Heart left ventricle (tissue), 16 donors: Measurements from ENCODE around the gene ANKK1. TPM values are rescaled to one million over a fixed set of nuclear protein-coding genes. Genes with fewer than 3 reads are reported as not detected.

ENCODE experiments used
- ATAC-seq, 4 donors: fragments of 200-7000 bp; cut with Tn5 transposase; one replicate each; pipeline ENCODE4 v1.9.1; 2020 to 2022; ENCODE audit warnings: moderate library complexity in 4 of 4, mild to moderate bottlenecking in 3 of 4, moderate number of reproducible peaks in 1 of 4
- DNase-seq, 5 donors: peaks; one replicate each; pipeline ENCODE4 v3.0.0-alpha.2; 2020
- H3K27ac ChIP-seq, 12 donors: fragments of 200-600 bp; sonication (generic) in 4 of 12; one replicate each; pipeline versions ENCODE4 v1.5.0 to v1.8.0; 2016 to 2022; ENCODE audit warnings: mild to moderate bottlenecking in 2 of 12
- H3K27me3 ChIP-seq, 9 donors: fragments of 200-600 bp; sonication (generic) in 2 of 9; one replicate each; pipeline versions ENCODE4 v1.5.1 to v1.8.0; 2016 to 2022; ENCODE audit warnings: mild to moderate bottlenecking in 3 of 9
- H3K36me3 ChIP-seq, 9 donors: fragments of 200-600 bp; sonication (generic) in 2 of 9; one replicate each; pipeline versions ENCODE4 v1.5.0 to v1.8.0; 2018 to 2022; ENCODE audit warnings: mild to moderate bottlenecking in 2 of 9
- H3K4me1 ChIP-seq, 12 donors: fragments of 200-600 bp; sonication (generic) in 4 of 12; one replicate each; pipeline versions ENCODE4 v1.5.0 to v1.8.0; 2016 to 2022; ENCODE audit warnings: mild to moderate bottlenecking in 3 of 12
- H3K4me3 ChIP-seq, 12 donors: fragments of 200-600 bp; sonication (generic) in 4 of 12; one replicate each; pipeline versions ENCODE4 v1.5.0 to v1.8.0; 2017 to 2022; ENCODE audit warnings: mild to moderate bottlenecking in 9 of 12, moderate library complexity in 4 of 12
- H3K9me3 ChIP-seq, 12 donors: fragments of 200-600 bp; sonication (generic) in 4 of 12; one replicate each; pipeline versions ENCODE4 v1.5.0 to v1.8.0; 2016 to 2022; ENCODE audit warnings: mild to moderate bottlenecking in 1 of 12
- CTCF ChIP-seq, 12 donors: fragments of 200-600 bp; sonication (generic) in 4 of 12; IDR thresholded peaks; one replicate each; pipeline versions ENCODE4 v1.5.0 to v1.8.0; 2018 to 2022; ENCODE audit warnings: antibody characterized with exemption in 12 of 12, mild to moderate bottlenecking in 5 of 12
- POLR2A ChIP-seq, 2 donors: fragments of 450-650 bp; IDR thresholded peaks; one replicate each; pipeline ENCODE4 v1.6.1; 2017; ENCODE audit warnings: antibody characterized with exemption in 2 of 2, mild to moderate bottlenecking in 2 of 2, moderate library complexity in 2 of 2
- WGBS, 4 donors: extraction: QIAGEN DNeasy Blood & Tissue Kit in 2 of 4; methylation state at CpG; one replicate each; pipeline versions ENCODE4 v1.1.5 to v1.1.7; 2013 to 2018; 5-methylcytosine and 5-hydroxymethylcytosine counted together
- intact Hi-C, 10 donors: fragments of 100-400 bp; cut with DNase I; formaldehyde crosslinking; loops; one replicate each; pipeline versions ENCODE4 v1.11.1 to v1.14.2; 2022
- long read RNA-seq, 3 donors: library from polyadenylated mRNA; unstranded; transcript quantifications; one replicate each; pipeline ENCODE4 v2.0.0, GENCODE V29; 2020 to 2021
- polyA plus RNA-seq, 2 donors: library from polyadenylated mRNA; stranded (reverse); fragments of 200-250 nt; gene quantifications; one replicate each; pipeline ENCODE4 v1.2.3, GENCODE V29; 2013
- total RNA-seq, 9 donors: library from RNA; depleted of rRNA in 2 of 9; stranded (reverse); fragments of >200 nt in 2 of 9; fragmentation: NEBNext Ultra II Directional in 3 of 9; extraction: Animal tissue kit (Norgen Biotek cat#: 25700) in 3 of 9; gene quantifications; one replicate each; pipeline versions ENCODE4 v1.1.0 to v1.2.4, GENCODE V29; 2016 to 2023
- donor health status: ischemic (EF 13 %, LVEDD 7.1; RV severe dilation, severe dysfunction).
- donor health status: healthy with polysubstance abuse.
- donor health status: DM: no; HTN: yes; CAD: no.
- donor health status: DM: no; HTN: no; CAD: no.
- donor health status: ischemic (EF 25% LVEDD 6.9; RV normal size, moderate dysfunction).
- donor health status: ischemic (EF 25% LVEDD 5.7; RV mildly dilated, moderate dysfunction).
- donor health status: healthy.
- donor health status: DM: yes; HTN: yes; CAD: no.
- donor health status: ischemic (EF 35%, LVEDD 5.7; RV mildly dilated, moderate dysfunction).
- donor health status: nonischemic (EF 11% LVEDD 7.7; RV severe dilation, severe dysfunction).
- donor health status: DM: yes; HTN: yes; CAD: no.
- donor health status: PGD.
- donor health status: ischemic (EF 29% LVEDD 5.4; RV normal size, mild dysfunction).
- donor health status: nonischemic (EF 23%, LVEDD 6.1; RV moderate dilation, normal function).

The ANKK1 gene
- total RNA-seq (under 1 TPM in 2 of 9 donors, not detected in 7; 0.09 to 0.24 TPM), polyA plus RNA-seq (under 1 TPM; 0.03 to 0.11 TPM)
- long read RNA-seq, donor 1: 0 reads
- long read RNA-seq, donor 2: 0 reads
- long read RNA-seq, donor 3: 0 reads

GRCh38 chr11:113387605-113388211 is at the start of gene ANKK1:
TSS of gene ANKK1 (plus strand) at chr11:113387779. CDS start at chr11:113387885, 106 bp downstream.
- DNase-seq (no peak), ATAC-seq (no peak)
- peaks cover 0 to 7% (median 0%) of the 10 kb centered on the region in 12 donors for H3K4me1 ChIP-seq
- H3K4me3 ChIP-seq: no peak within 1 kb of the TSS
- TF ChIP-seq POLR2A (IDR thresholded peaks at IDR 0.05) (no peak), CTCF (IDR thresholded peaks at IDR 0.05) (peak in 3 of 12 donors; percentile 20 to 21 (median 20))
- H3K27ac ChIP-seq: no peak within 1 kb of the TSS
- 12 to 22% (median 14%) methylated on average over 15 to 46 of the region's 46 CpGs for WGBS, 4 donors
- intact Hi-C loops: no loop called here
- H3K9me3 ChIP-seq: no peaks in the 10 kb centered on the region
- H3K36me3 ChIP-seq: no peaks in the 10 kb centered on the region
- H3K27me3 ChIP-seq: peaks cover 0 to 37% (median 12%) of the 10 kb centered on the region in 9 donors

GRCh38 chr11:113338730-113339129 is 48.8 kb upstream of the ANKK1 start:
- no peak overlapping the region for H3K4me3 ChIP-seq
- H3K27me3 ChIP-seq: no peaks in the 10 kb centered on the region
- H3K36me3 ChIP-seq: peaks cover 0 to 98% (median 75%) of the 10 kb centered on the region in 9 donors
- no peak overlapping the region for H3K27ac ChIP-seq
- ATAC-seq: no peak
- DNase-seq: no peak
- intact Hi-C loops: no loop called here
- no peaks in the 10 kb centered on the region for H3K4me1 ChIP-seq
- H3K9me3 ChIP-seq: peaks cover 0 to 17% (median 0%) of the 10 kb centered on the region in 12 donors
- TF ChIP-seq POLR2A (IDR thresholded peaks at IDR 0.05) (no peak), CTCF (IDR thresholded peaks at IDR 0.05) (no peak)
- WGBS, 4 donors: 75 to 84% (median 80%) methylated on average over 4 of the region's 4 CpGs

GRCh38 chr11:113339929-113340589 is 47.5 kb upstream of the ANKK1 start:
- WGBS, 4 donors: 87 to 89% (median 87%) methylated on average over 6 of the region's 6 CpGs
- no peak overlapping the region for H3K4me3 ChIP-seq
- TF ChIP-seq POLR2A (IDR thresholded peaks at IDR 0.05) (no peak), CTCF (IDR thresholded peaks at IDR 0.05) (no peak)
- H3K4me1 ChIP-seq: no peaks in the 10 kb centered on the region
- no peak for DNase-seq
- H3K9me3 ChIP-seq: peaks cover 0 to 17% (median 0%) of the 10 kb centered on the region in 12 donors
- no peaks in the 10 kb centered on the region for H3K27me3 ChIP-seq
- no peak for ATAC-seq
- intact Hi-C loops: no loop called here
- H3K27ac ChIP-seq: no peak overlapping the region
- peaks cover 0 to 98% (median 76%) of the 10 kb centered on the region in 9 donors for H3K36me3 ChIP-seq

- Histone ChIP-seq H3K9me3 (peaks cover 0 to 7% (median 0%) of the 10 kb centered on the region in 12 donors), H3K4me1 (no peaks in the 10 kb centered on the region), H3K27ac (no peak overlapping the region), H3K4me3 (no peak overlapping the region), H3K27me3 (no peaks in the 10 kb centered on the region), H3K36me3 (peaks cover 0 to 93% (median 65%) of the 10 kb centered on the region in 9 donors)
- intact Hi-C loops: no loop called here
- no peak for TF ChIP-seq CTCF (IDR thresholded peaks at IDR 0.05)
- TF ChIP-seq POLR2A (IDR thresholded peaks at IDR 0.05): no peak
- 71 to 76% (median 72%) methylated on average over 10 of the region's 10 CpGs for WGBS, 4 donors
- ATAC-seq (no peak), DNase-seq (peak in 1 of 5 donors; percentile 27)
These were observed 46.0 kb upstream of the ANKK1 start for GRCh38 chr11:113341388-113342165.
